ENCODE data around the gene ENO3. TPM values are rescaled to one million over a fixed set of nuclear protein-coding genes. Genes with fewer than 3 reads are reported as not detected.

ENO3 gene
- total and polyA plus RNA-seq, 10 of the 15 experiments (the other 5 are each of a cell fraction or from before 2014, with no cell fraction given), result 6.8 to 28.4 (median 17.0) TPM

- TF ChIP-seq TBL1XR1 (IDR thresholded peaks at IDR 0.05; ENCODE audit: low read depth, low read length), result no peak
- no peak for TF ChIP-seq RFX5 (IDR thresholded peaks at IDR 0.05; ENCODE audit: low read depth, low read length)
- TF ChIP-seq MTA3 (IDR thresholded peaks at IDR 0.05; ENCODE audit: borderline replicate concordance, low read length), result no peak
- TF ChIP-seq HCFC1 (IDR thresholded peaks at IDR 0.05; ENCODE audit: low read length), result peak; percentile 11
- 0 out of 3 replicates have a peak, but pooled peaks of 1 of the 2 experiments have one; percentile 19 for TF ChIP-seq EGR1 (IDR thresholded peaks at IDR 0.05; ENCODE audit: borderline replicate concordance in 1 of 2, low read depth in 2 of 2, low read length in 2 of 2)
- no peak for TF ChIP-seq ESRRA (IDR thresholded peaks at IDR 0.05; ENCODE audit: low read length)
- no peak for TF ChIP-seq CEBPB (IDR thresholded peaks at IDR 0.05; ENCODE audit: borderline replicate concordance in 1 of 2, low read depth in 2 of 2, low read length in 2 of 2)
- no peak for TF ChIP-seq KDM1A (IDR thresholded peaks at IDR 0.05; ENCODE audit: borderline replicate concordance)
- TF ChIP-seq EED (IDR thresholded peaks at IDR 0.05; ENCODE audit: low read depth), result peak; percentile 37; the same call in 1 of the 2 replicates
- TF ChIP-seq BACH1 (IDR thresholded peaks at IDR 0.05; ENCODE audit: borderline replicate concordance), result peak; percentile 81
- TF ChIP-seq ZBTB4 (CRISPR knock-in tag; IDR thresholded peaks at IDR 0.05), result no peak
- peak; percentile 78; the same call in 1 of the 2 replicates for TF ChIP-seq RCOR1 (conservative IDR thresholded peaks at IDR 0.05; ENCODE audit: low read depth, low read length)
- no peak for TF ChIP-seq E2F8 (IDR thresholded peaks at IDR 0.05; ENCODE audit: low read depth, partially characterized antibody)
- TF ChIP-seq PRDM15 (CRISPR knock-in tag; IDR thresholded peaks at IDR 0.05), result no peak
- TF ChIP-seq PBX3 (IDR thresholded peaks at IDR 0.05; ENCODE audit: insufficient replicate concordance, low read depth, low read length), result peak; percentile 75
- TF ChIP-seq EZH2 (IDR thresholded peaks at IDR 0.05; ENCODE audit: borderline replicate concordance, control insufficient read depth, low read depth, low read length), result no peak
Measured at GRCh38 chr17:4949321-4950074, 1.4 kb upstream of the ENO3 start (continued).
